Sigmoid colon (tissue), 7 donors: ENCODE measurements around the gene NACA2. TPM values are rescaled to one million over a fixed set of nuclear protein-coding genes. Genes with fewer than 3 reads are reported as not detected.

Source experiments
- DNase-seq: peaks from one replicate; pipeline ENCODE4 v3.0.0-alpha.2; 2019
- H3K27ac ChIP-seq, 4 donors: fragments of 200-600 bp; sonication (generic); one replicate each; pipeline ENCODE4 v1.5.1; 2016 to 2019; ENCODE audit warnings: mild to moderate bottlenecking in 1 of 4
- H3K27me3 ChIP-seq, 3 donors: fragments of 200-600 bp; sonication (generic); one replicate each; pipeline ENCODE4 v1.5.1; 2019; ENCODE audit warnings: mild to moderate bottlenecking in 1 of 3
- H3K36me3 ChIP-seq, 4 donors: fragments of 200-600 bp; sonication (generic); one replicate each; pipeline ENCODE4 v1.5.1; 2016 to 2019
- H3K4me1 ChIP-seq, 4 donors: fragments of 200-600 bp; sonication (generic); one replicate each; pipeline ENCODE4 v1.5.1; 2017 to 2019
- H3K4me3 ChIP-seq, 4 donors: fragments of 200-600 bp; sonication (generic); one replicate each; pipeline ENCODE4 v1.5.1; 2017 to 2019; ENCODE audit warnings: mild to moderate bottlenecking in 2 of 4, moderate library complexity in 1 of 4
- H3K9me3 ChIP-seq, 4 donors: fragments of 200-600 bp in 3 of 4; sonication (generic) in 3 of 4; one replicate each; pipeline versions ENCODE4 v1.5.1 to v1.6.1; 2013 to 2019
- CTCF ChIP-seq, 4 experiments: fragments of 450-650 bp in 3 of 4; fragments of 200-600 bp in 1 of 4; IDR thresholded peaks; one replicate each; pipeline ENCODE4 v1.5.1; 2016 to 2019; ENCODE audit warnings: antibody characterized with exemption in 4 of 4, mild to moderate bottlenecking in 3 of 4, moderate library complexity in 2 of 4
- EP300 ChIP-seq, 4 donors: sonication (generic); formaldehyde crosslinking; IDR thresholded peaks; one replicate each; pipeline ENCODE4 v1.6.1; 2017; ENCODE audit warnings: antibody characterized with exemption in 4 of 4
- POLR2A ChIP-seq, 2 donors: fragments of 450-650 bp; IDR thresholded peaks; one replicate each; pipeline ENCODE4 v1.6.1; 2016; ENCODE audit warnings: antibody characterized with exemption in 2 of 2, mild to moderate bottlenecking in 2 of 2, moderate library complexity in 2 of 2
- POLR2AphosphoS5 ChIP-seq, 4 donors: sonication (generic); formaldehyde crosslinking; IDR thresholded peaks; one replicate each; pipeline ENCODE4 v1.6.1; 2017; ENCODE audit warnings: antibody characterized with exemption in 4 of 4
- WGBS, 2 donors: extraction: QIAGEN DNeasy Blood & Tissue Kit; methylation state at CpG; one replicate each; pipeline ENCODE4 v1.1.7; 2013; 5-methylcytosine and 5-hydroxymethylcytosine counted together
- intact Hi-C: fragments of 100-400 bp; cut with DNase I; formaldehyde crosslinking; loops from one replicate; pipeline ENCODE4 v1.15.1; 2023
- polyA plus RNA-seq, 3 donors: library from polyadenylated mRNA; stranded (reverse); fragments of 200-250 nt; gene quantifications; one replicate each; pipeline ENCODE4 v1.2.3, GENCODE V29; 2013
- total RNA-seq, 4 donors: library from RNA; depleted of rRNA; stranded (reverse); fragments of >200 nt; gene quantifications; one replicate each; pipeline ENCODE4 v1.1.0, GENCODE V29; 2016
- donor health status: healthy with polysubstance abuse.
- donor health status: Bipolar disorder and iron deficiency.
- donor health status: healthy.

The NACA2 gene
- total and polyA plus RNA-seq, 7 donors = not detected

- Histone ChIP-seq H3K27me3 (no peaks in the 10 kb centered on the region), H3K27ac (no peak overlapping the region), H3K36me3 (no peaks in the 10 kb centered on the region), H3K4me1 (no peaks in the 10 kb centered on the region), H3K4me3 (no peak overlapping the region), H3K9me3 (peaks cover 0 to 7% (median 0%) of the 10 kb centered on the region in 4 donors)
- intact Hi-C loops = no loop called here
- WGBS, 2 donors = 85 to 93% methylated on average over 1 of the region's 1 CpG
- no peak for DNase-seq
- TF ChIP-seq CTCF (IDR thresholded peaks at IDR 0.05) (no peak), POLR2A (IDR thresholded peaks at IDR 0.05) (no peak), EP300 (IDR thresholded peaks at IDR 0.05) (no peak), POLR2AphosphoS5 (IDR thresholded peaks at IDR 0.05) (no peak)
Observed at GRCh38 chr17:61619493-61619892, 28.5 kb upstream of the NACA2 start.

- H3K9me3 ChIP-seq = peaks cover 0 to 7% (median 0%) of the 10 kb centered on the region in 4 donors
- no peak overlapping the region for H3K27ac ChIP-seq
- no peaks in the 10 kb centered on the region for H3K27me3 ChIP-seq
- DNase-seq = no peak
- WGBS, 2 donors = 88 to 91% methylated on average over 1 of the region's 1 CpG
- intact Hi-C loops = no loop called here
- no peak for TF ChIP-seq POLR2A (IDR thresholded peaks at IDR 0.05)
- no peak for TF ChIP-seq CTCF (IDR thresholded peaks at IDR 0.05)
- TF ChIP-seq EP300 (IDR thresholded peaks at IDR 0.05) = no peak
- TF ChIP-seq POLR2AphosphoS5 (IDR thresholded peaks at IDR 0.05) = no peak
- H3K36me3 ChIP-seq = no peaks in the 10 kb centered on the region
- H3K4me3 ChIP-seq = no peak overlapping the region
- no peaks in the 10 kb centered on the region for H3K4me1 ChIP-seq
Observed at GRCh38 chr17:61618950-61619349, 27.9 kb upstream of the NACA2 start.

GRCh38 chr17:61617330-61617729, 26.3 kb upstream of the NACA2 start:
- Histone ChIP-seq H3K9me3 (peaks cover 0 to 7% (median 0%) of the 10 kb centered on the region in 4 donors), H3K4me3 (no peak overlapping the region), H3K4me1 (no peaks in the 10 kb centered on the region), H3K27me3 (no peaks in the 10 kb centered on the region), H3K36me3 (no peaks in the 10 kb centered on the region), H3K27ac (no peak overlapping the region)
- DNase-seq = no peak
- TF ChIP-seq EP300 (IDR thresholded peaks at IDR 0.05) = no peak
- TF ChIP-seq CTCF (IDR thresholded peaks at IDR 0.05) = no peak
- WGBS, 2 donors = 59 to 74% methylated on average over 4 of the region's 4 CpGs
- intact Hi-C loops = no loop called here

GRCh38 chr17:61616783-61617182, 25.8 kb upstream of the NACA2 start:
- WGBS, 2 donors = 65 to 66% methylated on average over 1 of the region's 1 CpG
- no peak for DNase-seq
- H3K27me3 ChIP-seq = no peaks in the 10 kb centered on the region
- TF ChIP-seq POLR2AphosphoS5 (IDR thresholded peaks at IDR 0.05) (no peak), EP300 (IDR thresholded peaks at IDR 0.05) (no peak), CTCF (IDR thresholded peaks at IDR 0.05) (no peak), POLR2A (IDR thresholded peaks at IDR 0.05) (no peak)
- H3K4me3 ChIP-seq = no peak overlapping the region
- no peaks in the 10 kb centered on the region for H3K4me1 ChIP-seq
- H3K36me3 ChIP-seq = no peaks in the 10 kb centered on the region
- no peak overlapping the region for H3K27ac ChIP-seq
- peaks cover 0 to 7% (median 0%) of the 10 kb centered on the region in 4 donors for H3K9me3 ChIP-seq
- intact Hi-C loops = no loop called here

GRCh38 chr17:61614219-61614618, 23.2 kb upstream of the NACA2 start:
- H3K27ac ChIP-seq = no peak overlapping the region
- no peaks in the 10 kb centered on the region for H3K4me1 ChIP-seq
- H3K36me3 ChIP-seq = no peaks in the 10 kb centered on the region
- TF ChIP-seq CTCF (IDR thresholded peaks at IDR 0.05) (no peak), POLR2A (IDR thresholded peaks at IDR 0.05) (no peak), POLR2AphosphoS5 (IDR thresholded peaks at IDR 0.05) (no peak), EP300 (IDR thresholded peaks at IDR 0.05) (no peak)
- H3K9me3 ChIP-seq = no peaks in the 10 kb centered on the region
- no peak for DNase-seq
- intact Hi-C loops = no loop called here
- no peak overlapping the region for H3K4me3 ChIP-seq
- no peaks in the 10 kb centered on the region for H3K27me3 ChIP-seq
